Activated T-helper 9 cell treated with anti-CD3 and anti-CD28 coated beads, Interleukin-2, amount 50 U/mL, for 16 hours (primary cell): ENCODE results near the gene SETDB2.

Experiments used
- DNase-seq: peaks from one replicate; pipeline ENCODE4 v3.0.0-alpha.2; 2020; ENCODE audit warnings: low read depth

The SETDB2 gene

GRCh38 chr13:49443704-49444523 lies at the start of gene SETDB2, which contains the start of gene CAB39L:
Gene SETDB2, plus strand, starts transcription at chr13:49444274. Its CDS starts 7,620 bp downstream, at chr13:49451894.
Gene CAB39L, minus strand, starts transcription at chr13:49444064. Its CDS starts 61,154 bp downstream, at chr13:49382910.
- DNase-seq: peak; percentile 98

- DNase-seq: no peak
Measured at GRCh38 chr13:49395451-49395865, 48.6 kb upstream of the SETDB2 start.

- no peak for DNase-seq
Measured at GRCh38 chr13:49395878-49396380, 48.1 kb upstream of the SETDB2 start.

GRCh38 chr13:49399801-49400472 lies 44.1 kb upstream of the SETDB2 start:
- no peak for DNase-seq

- DNase-seq: no peak
Measured at GRCh38 chr13:49400755-49401659, 43.1 kb upstream of the SETDB2 start.

GRCh38 chr13:49403996-49404702 lies 39.9 kb upstream of the SETDB2 start:
- no peak for DNase-seq

GRCh38 chr13:49404703-49405020 lies 39.4 kb upstream of the SETDB2 start:
- DNase-seq: no peak

GRCh38 chr13:49407068-49407467 lies 37.0 kb upstream of the SETDB2 start:
- DNase-seq: no peak

- DNase-seq: no peak
Measured at GRCh38 chr13:49407936-49408335, 36.1 kb upstream of the SETDB2 start.

- DNase-seq: no peak
Measured at GRCh38 chr13:49409008-49409407, 35.1 kb upstream of the SETDB2 start.

GRCh38 chr13:49410006-49410405 lies 34.1 kb upstream of the SETDB2 start:
- no peak for DNase-seq

- DNase-seq: no peak
Measured at GRCh38 chr13:49410477-49410876, 33.6 kb upstream of the SETDB2 start.

GRCh38 chr13:49411353-49411752 lies 32.7 kb upstream of the SETDB2 start:
- no peak for DNase-seq

GRCh38 chr13:49412749-49413148 lies 31.3 kb upstream of the SETDB2 start:
- no peak for DNase-seq

- no peak for DNase-seq
Measured at GRCh38 chr13:49417161-49417560, 26.9 kb upstream of the SETDB2 start.

- no peak for DNase-seq
Measured at GRCh38 chr13:49418206-49418605, 25.9 kb upstream of the SETDB2 start.

- DNase-seq: no peak
Measured at GRCh38 chr13:49419276-49419675, 24.8 kb upstream of the SETDB2 start.

GRCh38 chr13:49421391-49421790 lies 22.7 kb upstream of the SETDB2 start:
- no peak for DNase-seq

- DNase-seq: no peak
Measured at GRCh38 chr13:49424011-49424560, 20.0 kb upstream of the SETDB2 start.

GRCh38 chr13:49428041-49428763 lies 15.9 kb upstream of the SETDB2 start:
- no peak for DNase-seq

- no peak for DNase-seq
Measured at GRCh38 chr13:49429121-49429520, 15.0 kb upstream of the SETDB2 start.
